NCI-H1092 treated with DMSO at 0.1 percent for 48 hours (cell line): ENCODE measurements around the gene HOXD13.

Experiments used
- DNase-seq: peaks from one replicate; lab custom pipeline; 2025; lab: John Stamatoyannopoulos, UW

HOXD13 gene

GRCh38 chr2:176132205-176133171, 40.0 kb downstream of the HOXD13 start:
- no peak for DNase-seq

GRCh38 chr2:176133389-176133788, 40.9 kb downstream of the HOXD13 start:
- no peak for DNase-seq

GRCh38 chr2:176134035-176134434, 41.5 kb downstream of the HOXD13 start:
- no peak for DNase-seq

GRCh38 chr2:176135035-176135440, 42.5 kb downstream of the HOXD13 start:
- DNase-seq = no peak

- DNase-seq = no peak
Observed at GRCh38 chr2:176136374-176137251, 44.1 kb downstream of the HOXD13 start.

GRCh38 chr2:176137252-176137580, 44.7 kb downstream of the HOXD13 start:
- DNase-seq = no peak

GRCh38 chr2:176137906-176138305, 45.4 kb downstream of the HOXD13 start:
- DNase-seq = no peak

- DNase-seq = no peak
Observed at GRCh38 chr2:176138526-176138922, 46.0 kb downstream of the HOXD13 start.

- DNase-seq = no peak
Observed at GRCh38 chr2:176138923-176139660, 46.6 kb downstream of the HOXD13 start.

GRCh38 chr2:176139661-176140512, 47.4 kb downstream of the HOXD13 start:
- DNase-seq = no peak

- no peak for DNase-seq
Observed at GRCh38 chr2:176140513-176141317, 48.2 kb downstream of the HOXD13 start.

GRCh38 chr2:176142281-176142680, 49.8 kb downstream of the HOXD13 start:
- DNase-seq = no peak
